BLaER1 (cell line): Measurements from ENCODE around the gene ULK4.
"Not testable (repeated sequence)": the region's sequence is repeated elsewhere in the genome, so short reads cannot be mapped to it uniquely, and the experiment has no call there.

Experiments
- H3K27ac ChIP-seq: shearing (Covaris generic); formaldehyde crosslinking; 2 replicates; pipeline ENCODE4 v1.8.1; 2022
- H3K27me3 ChIP-seq: shearing (Covaris generic); formaldehyde crosslinking; 2 replicates; pipeline ENCODE4 v1.8.1; 2022
- H3K36me3 ChIP-seq: shearing (Covaris generic); formaldehyde crosslinking; 2 replicates; pipeline ENCODE4 v1.8.1; 2022
- H3K4me1 ChIP-seq: shearing (Covaris generic); formaldehyde crosslinking; 2 replicates; pipeline ENCODE4 v1.8.1; 2022
- H3K4me2 ChIP-seq: shearing (Covaris generic); formaldehyde crosslinking; 2 replicates; pipeline ENCODE4 v1.8.1; 2022
- H3K4me3 ChIP-seq: shearing (Covaris generic); formaldehyde crosslinking; 2 replicates; pipeline ENCODE4 v1.8.1; 2022
- H3K9ac ChIP-seq: shearing (Covaris generic); formaldehyde crosslinking; 2 replicates; pipeline ENCODE4 v1.8.1; 2022
- H3K9me3 ChIP-seq: shearing (Covaris generic); formaldehyde crosslinking; 2 replicates; pipeline ENCODE4 v1.8.1; 2022
- H4K20me1 ChIP-seq: shearing (Covaris generic); formaldehyde crosslinking; 2 replicates; pipeline ENCODE4 v1.8.1; 2022
- Cebpa-rat ChIP-seq: shearing (Covaris generic); IDR thresholded peaks from 2 replicates; pipeline ENCODE4 v1.8.1; 2022

The ULK4 gene

GRCh38 chr3:41697702-41698101 lies 264.2 kb downstream of the ULK4 start:
- Histone ChIP-seq H3K27me3 (no peaks in the 10 kb centered on the region), H3K4me2 (no peak overlapping the region), H3K36me3 (no peaks in the 10 kb centered on the region), H3K27ac (no peak overlapping the region), H3K4me1 (peaks cover 7% of the 10 kb centered on the region), H3K9me3 (no peaks in the 10 kb centered on the region), H3K9ac (no peak overlapping the region), H4K20me1 (no peaks in the 10 kb centered on the region), H3K4me3 (no peak overlapping the region)
- TF ChIP-seq Cebpa-rat = no peak

GRCh38 chr3:41695806-41696205 lies 266.1 kb downstream of the ULK4 start:
- not testable (repeated sequence) for H3K9ac ChIP-seq, H3K27ac ChIP-seq, H4K20me1 ChIP-seq, H3K9me3 ChIP-seq, H3K4me2 ChIP-seq, H3K4me3 ChIP-seq, H3K4me1 ChIP-seq, H3K27me3 ChIP-seq, H3K36me3 ChIP-seq

- Histone ChIP-seq H3K4me2 (no peak overlapping the region), H3K36me3 (no peaks in the 10 kb centered on the region), H3K27me3 (no peaks in the 10 kb centered on the region), H3K9ac (no peak overlapping the region), H3K9me3 (no peaks in the 10 kb centered on the region), H3K4me3 (no peak overlapping the region), H3K4me1 (peaks cover 13% of the 10 kb centered on the region), H4K20me1 (no peaks in the 10 kb centered on the region), H3K27ac (no peak overlapping the region)
- no peak for TF ChIP-seq Cebpa-rat
Observed at GRCh38 chr3:41693799-41694198, 268.1 kb downstream of the ULK4 start.

GRCh38 chr3:41690766-41691563 lies 270.9 kb downstream of the ULK4 start:
- no peaks in the 10 kb centered on the region for H3K27me3 ChIP-seq
- no peak for TF ChIP-seq Cebpa-rat
- no peaks in the 10 kb centered on the region for H4K20me1 ChIP-seq
- H3K36me3 ChIP-seq = no peaks in the 10 kb centered on the region
- H3K4me1 ChIP-seq = peaks cover 13% of the 10 kb centered on the region
- no peaks in the 10 kb centered on the region for H3K9me3 ChIP-seq
- no peak overlapping the region for H3K27ac ChIP-seq
- H3K4me3 ChIP-seq = no peak overlapping the region
- no peak overlapping the region for H3K9ac ChIP-seq
- H3K4me2 ChIP-seq = peak overlapping the region; percentile 50

- Histone ChIP-seq H3K27me3 (no peaks in the 10 kb centered on the region), H3K4me2 (no peak overlapping the region), H4K20me1 (no peaks in the 10 kb centered on the region), H3K4me3 (no peak overlapping the region), H3K4me1 (peaks cover 13% of the 10 kb centered on the region), H3K27ac (no peak overlapping the region), H3K36me3 (no peaks in the 10 kb centered on the region), H3K9me3 (no peaks in the 10 kb centered on the region), H3K9ac (no peak overlapping the region)
- TF ChIP-seq Cebpa-rat = no peak
Observed at GRCh38 chr3:41688595-41689380, 273.1 kb downstream of the ULK4 start.

- TF ChIP-seq Cebpa-rat = no peak
- no peaks in the 10 kb centered on the region for H3K27me3 ChIP-seq
- no peak overlapping the region for H3K4me3 ChIP-seq
- H3K4me1 ChIP-seq = peaks cover 18% of the 10 kb centered on the region
- H4K20me1 ChIP-seq = no peaks in the 10 kb centered on the region
- H3K27ac ChIP-seq = no peak overlapping the region
- no peak overlapping the region for H3K9ac ChIP-seq
- no peak overlapping the region for H3K4me2 ChIP-seq
- H3K9me3 ChIP-seq = no peaks in the 10 kb centered on the region
- H3K36me3 ChIP-seq = no peaks in the 10 kb centered on the region
Observed at GRCh38 chr3:41684797-41685735, 276.8 kb downstream of the ULK4 start.

GRCh38 chr3:41683666-41684350 lies 278.1 kb downstream of the ULK4 start:
- Histone ChIP-seq H4K20me1 (no peaks in the 10 kb centered on the region), H3K27me3 (no peaks in the 10 kb centered on the region), H3K9ac (no peak overlapping the region), H3K9me3 (no peaks in the 10 kb centered on the region), H3K4me1 (peaks cover 18% of the 10 kb centered on the region), H3K4me3 (no peak overlapping the region), H3K36me3 (no peaks in the 10 kb centered on the region), H3K27ac (no peak overlapping the region), H3K4me2 (no peak overlapping the region)
- TF ChIP-seq Cebpa-rat = no peak

GRCh38 chr3:41682996-41683395 lies 278.9 kb downstream of the ULK4 start:
- no peak for TF ChIP-seq Cebpa-rat

GRCh38 chr3:41682382-41682781 lies 279.5 kb downstream of the ULK4 start:
- no peak overlapping the region for H3K9ac ChIP-seq
- no peaks in the 10 kb centered on the region for H3K27me3 ChIP-seq
- H3K27ac ChIP-seq = no peak overlapping the region
- H3K4me2 ChIP-seq = peak overlapping the region; percentile 41
- H4K20me1 ChIP-seq = no peaks in the 10 kb centered on the region
- TF ChIP-seq Cebpa-rat = no peak
- H3K9me3 ChIP-seq = no peaks in the 10 kb centered on the region
- peaks cover 18% of the 10 kb centered on the region for H3K4me1 ChIP-seq
- H3K36me3 ChIP-seq = no peaks in the 10 kb centered on the region
- no peak overlapping the region for H3K4me3 ChIP-seq

More at GRCh38 chr3:41682996-41683395, 278.9 kb downstream of the ULK4 start:
- Histone ChIP-seq H3K36me3 (no peaks in the 10 kb centered on the region), H3K9me3 (no peaks in the 10 kb centered on the region), H4K20me1 (no peaks in the 10 kb centered on the region), H3K9ac (no peak overlapping the region), H3K4me1 (peaks cover 18% of the 10 kb centered on the region), H3K4me2 (no peak overlapping the region), H3K27me3 (no peaks in the 10 kb centered on the region), H3K4me3 (no peak overlapping the region), H3K27ac (no peak overlapping the region)
